NCI-H2171 treated with DMSO at 0.1 percent for 48 hours (cell line): Measurements from ENCODE around the gene LYPD3.

Experiments
- DNase-seq: peaks from one replicate; lab custom pipeline; 2025; lab: John Stamatoyannopoulos, UW

LYPD3 gene

DNA sequence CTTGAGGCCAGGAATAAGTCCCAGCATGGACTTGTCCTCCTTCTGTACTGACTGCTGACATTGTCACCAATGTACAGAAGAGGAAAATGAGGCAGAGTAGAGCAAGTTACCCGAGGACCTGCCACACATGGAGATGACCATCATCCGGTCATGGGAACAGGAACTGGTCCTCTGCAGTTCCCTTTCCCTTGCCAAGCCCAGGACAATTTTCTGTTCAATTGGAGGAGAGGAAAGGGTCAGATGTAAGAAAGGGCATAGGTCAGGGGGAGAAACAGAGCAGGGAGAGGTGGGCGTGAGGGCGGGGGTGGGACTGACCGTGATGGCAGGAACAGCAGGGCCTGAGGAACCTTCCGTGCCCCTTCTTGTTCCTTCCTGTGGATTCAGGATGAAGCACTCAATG is 20.5 kb upstream of the LYPD3 start:
- DNase-seq, result no peak

GRCh38 chr19:43483281-43483680 is 17.9 kb upstream of the LYPD3 start:
- DNase-seq, result no peak

- no peak for DNase-seq
Observed at GRCh38 chr19:43482193-43482592, 16.8 kb upstream of the LYPD3 start.

- DNase-seq, result no peak
Observed at GRCh38 chr19:43481701-43482100, 16.3 kb upstream of the LYPD3 start.

DNA sequence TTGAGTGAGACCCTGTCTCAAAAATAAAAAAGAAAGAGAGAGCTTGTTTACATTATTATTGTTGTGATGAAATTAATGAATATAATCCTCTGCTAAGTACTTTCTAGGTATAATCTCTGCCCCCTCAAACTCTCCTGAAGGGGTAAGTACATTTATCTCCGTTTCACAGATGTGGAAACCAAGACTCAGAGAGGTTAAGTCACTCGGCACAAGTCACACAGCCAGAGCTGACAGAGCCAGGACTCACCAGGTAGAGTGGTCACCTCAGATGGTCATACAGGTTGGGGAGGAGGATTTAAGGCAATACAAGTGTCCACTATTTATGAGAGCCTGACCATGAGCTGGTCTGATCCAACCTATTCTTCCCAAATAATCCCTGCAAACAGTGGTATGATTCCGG is 15.2 kb upstream of the LYPD3 start:
- no peak for DNase-seq

DNA sequence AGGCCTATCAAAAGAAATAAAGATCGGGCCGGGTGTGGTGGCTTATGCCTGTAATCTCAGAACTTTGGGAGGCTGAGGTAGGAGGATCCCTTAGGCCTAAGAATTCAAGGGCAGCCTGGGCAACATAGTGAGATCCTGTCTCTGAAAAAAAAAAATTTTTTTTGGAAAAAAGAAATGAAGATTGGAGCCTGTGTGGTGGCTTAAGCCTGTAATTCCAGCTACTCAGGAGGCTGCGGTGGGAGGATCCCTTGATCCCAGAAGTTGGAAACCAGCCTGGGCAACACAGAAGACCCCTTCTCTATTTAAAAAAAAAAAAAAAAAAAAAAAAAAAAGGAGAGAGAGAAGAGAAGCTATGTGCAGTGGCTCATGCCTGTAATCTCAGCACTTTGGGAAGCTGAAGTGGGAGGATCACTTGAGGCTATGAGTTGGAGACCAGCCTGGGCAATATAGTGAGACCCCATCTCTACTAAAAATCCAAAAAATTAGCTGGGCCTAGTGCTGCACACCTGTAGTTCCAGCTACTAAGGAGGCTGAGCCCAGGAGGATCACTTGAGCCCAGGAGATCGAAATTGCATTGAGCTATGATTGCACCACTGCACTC is 14.7 kb upstream of the LYPD3 start:
- DNase-seq, result no peak

- DNase-seq, result no peak
Observed at GRCh38 chr19:43479226-43479625, 13.8 kb upstream of the LYPD3 start.

DNA sequence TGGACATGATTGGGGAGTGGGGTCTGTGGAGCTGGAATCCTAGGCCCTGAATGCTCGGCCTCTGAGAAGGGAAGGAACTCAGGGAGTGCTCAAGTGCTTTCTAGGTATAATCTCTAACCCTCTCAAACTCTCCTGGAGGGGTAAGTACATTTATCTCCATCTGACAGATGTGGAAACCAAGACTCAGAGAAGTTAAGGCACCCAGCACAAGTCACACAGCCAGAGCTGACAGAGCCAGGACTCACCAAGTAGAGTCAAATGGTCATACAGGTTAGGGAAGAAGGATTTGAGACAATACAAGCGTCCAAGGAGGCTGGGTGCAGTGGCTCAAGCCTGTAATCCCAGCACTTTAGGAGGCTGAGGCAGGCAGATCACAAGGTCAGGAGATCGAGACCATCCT is 12.9 kb upstream of the LYPD3 start:
- DNase-seq, result no peak

- DNase-seq, result no peak
Observed at GRCh38 chr19:43476606-43477005, 11.2 kb upstream of the LYPD3 start.

DNA sequence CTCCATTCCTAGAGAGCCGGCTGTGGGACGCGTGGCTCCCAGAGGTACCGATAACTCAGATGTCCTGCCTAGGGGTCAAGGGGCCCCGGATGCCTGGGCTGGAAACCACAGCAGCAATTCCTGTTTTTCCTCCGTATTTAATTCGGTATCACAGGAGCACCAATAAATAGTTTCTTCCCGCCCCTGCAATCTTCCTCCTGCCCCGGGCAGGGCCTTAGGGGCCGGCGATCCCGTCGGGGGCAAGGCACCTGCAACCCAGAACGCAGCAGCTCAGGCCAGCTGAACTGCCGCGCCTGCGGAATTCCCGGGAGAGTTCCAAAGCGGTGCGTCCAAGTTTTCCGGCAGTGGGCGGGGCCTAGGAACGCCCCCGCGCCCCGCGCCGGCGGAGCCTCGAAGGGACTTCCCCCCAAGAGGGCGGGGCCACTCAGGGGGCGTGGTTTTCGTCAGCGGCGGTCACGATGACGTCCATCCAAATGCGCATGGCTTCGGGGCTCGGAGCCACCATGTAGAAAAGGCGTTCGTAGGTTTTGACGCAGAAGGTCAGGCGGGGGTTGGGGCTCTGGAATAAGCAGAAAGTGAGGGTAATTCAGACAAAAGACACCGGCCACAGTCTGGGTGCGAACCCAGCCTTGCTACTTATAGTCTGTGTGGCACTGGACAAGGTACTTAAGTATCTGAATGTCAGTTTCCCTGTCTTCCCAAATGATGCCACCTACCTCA is 9.7 kb upstream of the LYPD3 start:
- peak; percentile 86 for DNase-seq

DNA sequence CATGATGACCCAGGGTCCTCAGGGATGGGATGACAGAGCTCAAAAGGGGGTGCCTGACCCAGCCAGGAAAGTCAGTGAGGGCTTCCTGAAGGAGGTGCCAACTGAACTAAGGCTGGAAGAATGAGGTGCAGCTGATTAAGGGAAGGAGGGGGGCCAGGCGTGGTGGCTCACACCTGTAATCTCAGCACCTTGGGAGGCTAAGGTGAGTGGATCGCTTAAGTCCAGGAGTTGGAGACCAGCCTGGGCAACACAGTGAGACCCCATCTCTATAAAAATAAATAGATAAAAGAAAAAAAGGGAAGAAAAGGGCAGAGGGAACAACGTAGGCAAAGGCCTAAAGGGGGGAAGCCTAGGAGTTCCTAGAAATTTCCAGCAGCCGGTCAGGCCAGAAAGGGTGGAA is 9.1 kb upstream of the LYPD3 start:
- no peak for DNase-seq

- no peak for DNase-seq
Observed at GRCh38 chr19:43471091-43471490, 5.7 kb upstream of the LYPD3 start.

DNA sequence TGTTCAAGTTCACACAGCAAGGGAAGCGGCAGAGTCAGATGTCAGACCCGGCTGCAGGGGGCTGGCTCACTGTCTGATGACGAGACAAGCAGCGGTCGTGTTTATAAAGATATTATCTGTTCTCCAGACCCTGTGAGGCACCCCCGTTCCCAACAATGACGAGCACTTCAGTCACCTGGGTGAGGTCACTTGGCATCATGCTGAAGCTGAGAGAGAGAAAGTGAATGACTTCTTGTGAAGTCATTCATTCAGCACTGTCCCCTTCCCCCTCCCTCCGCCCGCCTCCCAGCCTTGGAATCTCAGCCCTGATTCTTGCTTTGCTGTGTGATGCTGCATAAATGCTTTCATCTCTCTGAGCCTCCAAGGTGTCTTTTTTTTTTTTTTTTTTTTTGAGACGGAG is 4.9 kb upstream of the LYPD3 start:
- no peak for DNase-seq

- no peak for DNase-seq
Observed at GRCh38 chr19:43469160-43469480, 3.7 kb upstream of the LYPD3 start.

DNA sequence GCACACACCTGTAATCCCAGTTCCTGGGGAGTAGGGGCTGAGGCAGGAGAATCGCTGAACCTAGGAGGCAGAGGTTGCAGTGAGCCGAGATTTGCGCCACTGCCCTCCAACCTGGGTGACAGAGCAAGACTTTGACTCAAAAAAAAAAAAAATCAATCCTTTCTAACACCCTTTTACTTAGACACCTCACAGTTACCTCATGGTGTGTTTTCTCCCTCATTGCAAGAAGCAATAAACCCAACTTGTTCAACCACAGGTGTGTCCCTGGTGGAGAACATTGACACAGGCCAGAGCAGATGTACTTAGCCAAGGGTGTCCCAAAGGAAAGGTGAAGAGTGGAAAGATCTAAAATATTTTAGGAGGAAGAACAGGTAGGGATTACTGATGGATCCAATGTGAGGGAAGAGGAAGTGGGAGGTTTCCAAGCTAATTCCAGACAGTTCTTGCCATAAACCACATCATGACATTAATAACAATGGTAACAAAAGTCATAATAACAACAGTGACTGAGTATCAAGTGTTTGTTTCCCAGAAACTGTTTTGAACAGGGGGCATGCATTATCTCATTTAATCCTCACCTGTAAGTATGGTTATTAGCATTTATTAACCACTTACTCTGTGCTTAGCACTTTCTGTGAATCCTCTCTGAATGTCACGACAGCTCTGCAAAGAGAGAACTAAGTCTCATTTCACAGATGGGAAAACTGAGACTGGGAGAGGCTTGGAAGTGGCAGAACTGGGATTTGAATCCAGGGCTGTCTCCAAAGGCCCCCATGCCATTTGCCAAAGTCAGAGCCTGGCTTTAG is 3.1 kb upstream of the LYPD3 start:
- no peak for DNase-seq

- DNase-seq, result no peak
Observed at GRCh38 chr19:43467730-43468129, 2.3 kb upstream of the LYPD3 start.

GRCh38 chr19:43467276-43467675 is 1.9 kb upstream of the LYPD3 start:
- no peak for DNase-seq

GRCh38 chr19:43466793-43467192 is 1.4 kb upstream of the LYPD3 start:
- DNase-seq, result no peak

GRCh38 chr19:43464134-43464775 is 1.2 kb downstream of the LYPD3 start:
- DNase-seq, result no peak

- peak; percentile 92 for DNase-seq
Observed at GRCh38 chr19:43463381-43464133, 1.9 kb downstream of the LYPD3 start.

DNA sequence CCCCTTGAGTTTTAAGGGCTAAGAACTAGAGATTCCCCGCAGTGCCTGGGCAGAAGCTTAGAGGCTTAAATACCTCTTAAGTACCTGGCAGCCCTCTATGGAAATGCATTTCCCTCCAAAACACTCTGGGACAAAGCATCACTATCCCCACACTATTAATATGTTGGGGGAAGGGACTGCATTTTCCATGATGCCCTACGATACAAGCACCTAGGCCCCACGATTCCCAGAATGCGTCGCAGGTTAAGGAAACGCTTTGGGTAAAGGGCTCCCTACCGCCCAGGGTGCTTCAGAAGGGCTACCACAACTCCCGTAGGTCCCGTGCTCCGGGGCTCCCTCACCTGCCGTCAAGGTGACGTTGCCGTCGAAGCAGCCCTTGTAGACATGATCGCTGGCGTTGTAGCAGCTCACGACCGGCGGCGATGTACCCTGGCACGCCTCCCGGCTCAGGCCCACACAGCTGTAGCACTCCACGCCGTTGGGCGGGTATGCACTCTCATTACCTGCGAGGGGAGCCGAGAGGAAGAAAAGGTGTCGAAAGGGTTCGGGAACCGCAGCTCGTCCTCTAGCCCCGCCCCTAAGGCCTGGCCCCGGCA is 2.5 kb downstream of the LYPD3 start:
- no peak for DNase-seq

DNA sequence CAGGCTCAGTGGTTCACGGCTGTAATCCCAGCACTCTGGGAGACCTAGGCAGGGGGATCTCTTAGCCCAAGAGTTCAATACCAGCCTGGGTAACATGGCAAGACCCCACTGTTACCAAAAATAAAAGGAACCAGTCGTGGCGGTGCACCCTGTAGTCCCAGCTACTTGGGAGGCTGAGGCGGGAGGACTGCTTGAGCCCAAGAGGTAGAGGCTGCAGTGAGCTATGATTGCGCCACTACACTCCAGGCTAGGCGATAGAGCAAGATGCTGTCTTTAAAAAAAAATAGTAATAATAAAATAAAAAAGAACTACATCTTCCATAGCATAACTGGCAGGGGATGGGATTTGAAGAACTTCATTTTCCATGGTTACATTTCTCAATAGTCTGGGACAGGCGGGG is 3.0 kb downstream of the LYPD3 start:
- DNase-seq, result no peak
